ENCODE results near the gene TMEM91. TPM values are rescaled to one million over a fixed set of nuclear protein-coding genes. Genes with fewer than 3 reads are reported as not detected.

TMEM91 gene
- total and polyA plus RNA-seq, 2 donors (not counting 3 experiments of a cell fraction or from before 2014, with no cell fraction given), result 9.0 to 13.2 TPM

- H4K20me1 ChIP-seq (replicated peaks; ENCODE audit: control insufficient read depth, extremely low read depth, insufficient read depth, low read length), result no peaks in the 10 kb centered on the region
- no peaks in the 10 kb centered on the region for H3K9me3 ChIP-seq (replicated peaks; ENCODE audit: control insufficient read depth, insufficient read depth, low read length)
- no peaks in the 10 kb centered on the region for H3K9me1 ChIP-seq (replicated peaks; ENCODE audit: control insufficient read depth, extremely low read depth, insufficient read depth, low read length)
- FAIRE-seq, result peak; percentile 78
- BruUV-seq (replicated peaks), result TSS peak; percentile 43
- no peak overlapping the region for H2AFZ ChIP-seq (ENCODE audit: low read depth, low read length)
- intact Hi-C loops (cut with micrococcal nuclease) (loop anchor here (1.0 to 5.0 kb wide), 2 partner anchors 110 to 124 kb away; no protein-coding TSS in a partner anchor), dilution Hi-C loops (cut with MboI; ENCODE audit: extremely low pct_ligation_motif_present, low sequenced_read_pairs) (no loop called here)
- H3K4me2 ChIP-seq (ENCODE audit: insufficient read depth, low read length), result no peak overlapping the region
- H3K27ac ChIP-seq (ENCODE audit: insufficient read depth, low read depth, low read length), result no peak overlapping the region
- peaks cover 0 to 12% of the 10 kb centered on the region in 2 experiments for H3K36me3 ChIP-seq (ENCODE audit: control insufficient read depth in 2 of 2, extremely low read depth in 1 of 2, insufficient read depth in 2 of 2, low read length in 2 of 2)
- ChIA-PET POLR2A (interaction anchor here (0.7 kb wide), 1 partner anchor 33 kb away, joined by 3 read pairs; no protein-coding TSS in a partner anchor), CTCF (interaction anchor here (0.6 to 2.3 kb wide), 26 partner anchors 8 to 227 kb away, joined by 3 to 22 read pairs (median 4); partner anchors contain the start of genes CCDC97, DMAC2 and TGFB1)
- TF ChIP-seq POLR2A (IDR thresholded peaks at IDR 0.05; ENCODE audit: low read depth, low read length), result no peak
- TF ChIP-seq EZH2 (IDR thresholded peaks at IDR 0.05; ENCODE audit: borderline replicate concordance, low read depth, low read length, severe bottlenecking), result no peak
- peak; percentile 39 to 61 for TF ChIP-seq CTCF (IDR thresholded peaks at IDR 0.05; ENCODE audit: extremely low read depth in 1 of 2, insufficient read depth in 1 of 2, low read depth in 1 of 2, low read length in 2 of 2)
- no peak for TF ChIP-seq POLR2AphosphoS5 (IDR thresholded peaks at IDR 0.05; ENCODE audit: insufficient read depth, low read depth, low read length)
- DNase-seq (ENCODE audit: low read depth, low spot score), result peak; percentile 51
- H3K4me3 ChIP-seq (replicated peaks in 1 of 3; ENCODE audit: insufficient read depth in 1 of 3, low read depth in 1 of 3, low read length in 3 of 3), result no peak overlapping the region
- H3K79me2 ChIP-seq (ENCODE audit: control insufficient read depth, insufficient read depth, low read length), result no peaks in the 10 kb centered on the region
- H3K27me3 ChIP-seq (ENCODE audit: control insufficient read depth in 2 of 2, insufficient read depth in 2 of 2, low read length in 2 of 2), result no peaks in the 10 kb centered on the region
- H3K4me1 ChIP-seq (ENCODE audit: control insufficient read depth, extremely low read depth, insufficient read depth, low read length), result peaks cover 20% of the 10 kb centered on the region
- no peak overlapping the region for H3K9ac ChIP-seq (replicated peaks; ENCODE audit: extremely low read depth, insufficient read depth, low read length)
Measured at GRCh38 chr19:41431426-41432386, 55.4 kb downstream of the TMEM91 start.
